HG03108 (cell line): ENCODE results near the gene MACIR.

ENCODE experiments used
- ATAC-seq: cut with Tn5 transposase; IDR thresholded peaks from one replicate; pipeline ENCODE4 v1.9.1; 2021; ENCODE audit warnings: moderate library complexity; ENCODE audit not compliant: unreplicated experiment

The MACIR gene

GRCh38 chr5:103244398-103244797 is 14.2 kb upstream of the MACIR start:
- no peak for ATAC-seq

- no peak for ATAC-seq
Observed at GRCh38 chr5:103245761-103246160, 12.8 kb upstream of the MACIR start.

GRCh38 chr5:103247118-103247517 is 11.4 kb upstream of the MACIR start:
- no peak for ATAC-seq

- no peak for ATAC-seq
Observed at GRCh38 chr5:103249068-103249467, 9.5 kb upstream of the MACIR start.

- ATAC-seq: no peak
Observed at GRCh38 chr5:103254921-103255320, 3.6 kb upstream of the MACIR start.

- no peak for ATAC-seq
Observed at GRCh38 chr5:103255691-103256090, 2.9 kb upstream of the MACIR start.

- ATAC-seq: no peak
Observed at GRCh38 chr5:103256178-103256577, 2.4 kb upstream of the MACIR start.

GRCh38 chr5:103258957-103259704 is 568 bp downstream of the MACIR start:
- ATAC-seq: peak; percentile 31

- no peak for ATAC-seq
Observed at GRCh38 chr5:103259705-103260355, 1.3 kb downstream of the MACIR start.

- ATAC-seq: peak; percentile 37
Observed at GRCh38 chr5:103260951-103261350, 2.4 kb downstream of the MACIR start.

GRCh38 chr5:103262422-103262871 is 3.9 kb downstream of the MACIR start:
- no peak for ATAC-seq

- ATAC-seq: no peak
Observed at GRCh38 chr5:103263054-103263453, 4.5 kb downstream of the MACIR start.

- no peak for ATAC-seq
Observed at GRCh38 chr5:103264508-103264907, 5.9 kb downstream of the MACIR start.

GRCh38 chr5:103270581-103270980 is 12.0 kb downstream of the MACIR start:
- no peak for ATAC-seq

- no peak for ATAC-seq
Observed at GRCh38 chr5:103271570-103272289, 13.2 kb downstream of the MACIR start.

GRCh38 chr5:103272377-103272776 is 13.8 kb downstream of the MACIR start:
- no peak for ATAC-seq

GRCh38 chr5:103273952-103274351 is 15.4 kb downstream of the MACIR start:
- no peak for ATAC-seq

GRCh38 chr5:103275851-103276250 is 17.3 kb downstream of the MACIR start:
- no peak for ATAC-seq

- ATAC-seq: no peak
Observed at GRCh38 chr5:103280967-103281366, 22.4 kb downstream of the MACIR start.

- ATAC-seq: no peak
Observed at GRCh38 chr5:103283120-103283519, 24.6 kb downstream of the MACIR start.

GRCh38 chr5:103283869-103284268 is 25.3 kb downstream of the MACIR start:
- no peak for ATAC-seq

GRCh38 chr5:103286622-103287021 is 28.1 kb downstream of the MACIR start:
- no peak for ATAC-seq
